Cardiac fibroblast (primary cell): ENCODE data around the gene TM7SF2.

Experiments used
- DNase-seq, 2 donors: peaks; one replicate each; pipeline versions ENCODE4 v3.0.0 to v3.0.0-alpha.2; 2010; ENCODE audit warnings: low read depth in 2 of 2
- H3K4me3 ChIP-seq, 2 donors: replicated peaks in 1 of 2; 1 replicate in 1 of 2; 2 replicates in 1 of 2; pipeline ENCODE4 v1.5.1; 2011; ENCODE audit warnings: low read depth in 2 of 2, low read length in 2 of 2, mild to moderate bottlenecking in 2 of 2, moderate library complexity in 1 of 2
- TF ChIP-seq, protein P1 (sequence below): IDR thresholded peaks from one replicate; pipeline ENCODE4 v1.5.1; 2011; ENCODE audit warnings: low read depth, mild to moderate bottlenecking, low read length, inconsistent platforms

The TM7SF2 gene

DNA sequence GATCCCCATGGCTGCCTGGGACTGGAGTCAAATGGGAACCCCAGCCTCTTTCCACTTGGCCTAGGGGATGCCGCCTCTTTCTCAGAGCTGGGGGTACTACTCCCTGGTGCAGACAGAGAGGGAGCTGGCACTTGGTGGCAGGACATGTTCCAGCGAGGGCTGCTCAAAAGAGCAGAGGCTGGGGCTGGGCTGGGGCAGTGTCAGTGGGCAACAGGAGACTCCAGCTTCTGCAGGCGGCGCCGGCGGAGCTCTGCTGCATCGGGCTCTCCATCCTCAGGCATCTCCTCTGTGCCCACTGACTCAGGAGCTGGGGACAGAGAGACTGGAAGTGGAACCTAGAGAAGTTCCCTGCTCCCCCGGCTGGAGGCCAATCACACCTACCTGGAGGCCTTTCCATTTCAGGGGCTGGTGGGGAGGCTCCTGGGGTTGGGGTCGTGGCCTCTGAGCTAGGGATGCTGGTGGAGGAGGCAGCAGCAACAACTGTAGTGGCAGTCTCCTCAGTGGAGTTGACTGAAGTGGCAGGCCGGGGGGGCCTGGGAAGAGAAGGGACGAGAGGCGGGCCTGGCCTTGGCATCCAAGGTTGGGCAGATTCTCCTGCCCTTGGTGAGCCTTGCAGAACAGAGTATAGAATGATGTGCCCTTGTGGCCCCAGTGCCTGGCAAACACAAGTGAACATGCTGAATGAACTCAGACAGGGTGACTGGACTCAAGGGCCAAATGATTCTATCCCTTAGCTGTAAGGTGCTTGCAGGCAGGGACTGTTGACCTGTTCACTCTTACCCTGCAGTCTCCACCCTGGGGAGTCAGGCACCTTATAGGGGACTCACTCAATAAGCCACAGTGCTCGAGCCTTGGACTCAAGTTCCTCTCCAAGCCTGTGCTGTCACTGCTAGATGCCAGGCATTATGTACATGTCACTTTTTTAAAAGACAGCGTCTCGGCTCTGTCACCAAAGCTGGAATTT, 16.8 kb downstream of the TM7SF2 start:
- no peak overlapping the region for H3K4me3 ChIP-seq
- TF ChIP-seq, protein P1, sequence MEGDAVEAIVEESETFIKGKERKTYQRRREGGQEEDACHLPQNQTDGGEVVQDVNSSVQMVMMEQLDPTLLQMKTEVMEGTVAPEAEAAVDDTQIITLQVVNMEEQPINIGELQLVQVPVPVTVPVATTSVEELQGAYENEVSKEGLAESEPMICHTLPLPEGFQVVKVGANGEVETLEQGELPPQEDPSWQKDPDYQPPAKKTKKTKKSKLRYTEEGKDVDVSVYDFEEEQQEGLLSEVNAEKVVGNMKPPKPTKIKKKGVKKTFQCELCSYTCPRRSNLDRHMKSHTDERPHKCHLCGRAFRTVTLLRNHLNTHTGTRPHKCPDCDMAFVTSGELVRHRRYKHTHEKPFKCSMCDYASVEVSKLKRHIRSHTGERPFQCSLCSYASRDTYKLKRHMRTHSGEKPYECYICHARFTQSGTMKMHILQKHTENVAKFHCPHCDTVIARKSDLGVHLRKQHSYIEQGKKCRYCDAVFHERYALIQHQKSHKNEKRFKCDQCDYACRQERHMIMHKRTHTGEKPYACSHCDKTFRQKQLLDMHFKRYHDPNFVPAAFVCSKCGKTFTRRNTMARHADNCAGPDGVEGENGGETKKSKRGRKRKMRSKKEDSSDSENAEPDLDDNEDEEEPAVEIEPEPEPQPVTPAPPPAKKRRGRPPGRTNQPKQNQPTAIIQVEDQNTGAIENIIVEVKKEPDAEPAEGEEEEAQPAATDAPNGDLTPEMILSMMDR = no peak
- no peak for DNase-seq

DNA sequence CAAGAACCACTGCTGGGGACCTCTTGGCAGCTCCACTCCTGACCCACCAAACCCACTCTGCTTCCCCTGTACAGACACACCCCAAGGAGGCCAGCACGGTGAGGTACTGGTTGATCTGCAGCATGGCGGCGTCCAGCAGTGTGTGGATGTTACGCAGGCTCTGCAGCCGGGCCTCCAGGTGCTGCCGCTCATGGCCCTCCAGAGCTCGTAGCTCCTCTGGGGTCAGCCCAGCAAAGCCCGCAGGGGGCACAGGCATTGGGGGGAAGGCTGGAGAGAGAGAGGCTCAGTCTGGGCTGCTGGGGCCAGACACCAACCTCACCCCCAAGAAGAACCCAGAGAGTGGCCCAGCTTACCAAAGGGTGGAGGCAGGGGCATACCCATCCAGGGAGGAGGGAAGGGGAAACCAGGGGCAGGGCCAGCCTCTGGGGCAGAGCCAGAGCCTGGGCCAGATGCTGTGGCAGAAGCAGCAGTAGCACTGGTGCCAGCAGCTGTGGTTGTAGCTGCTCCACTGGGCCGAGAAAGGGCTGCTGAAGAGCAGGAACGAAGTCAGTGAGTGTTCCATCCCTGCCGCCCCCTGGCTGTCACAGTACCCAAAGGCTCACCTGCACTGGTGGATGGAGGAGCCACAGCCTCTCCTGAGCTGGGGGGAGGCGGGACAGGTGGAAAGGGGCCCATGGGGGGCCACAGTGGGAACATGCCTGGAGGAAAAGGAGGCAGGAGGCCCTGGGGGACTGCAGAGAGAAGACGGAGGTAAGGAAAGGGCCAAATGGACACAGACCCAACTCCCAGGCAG, 18.2 kb downstream of the TM7SF2 start:
- TF ChIP-seq, protein P1 = no peak
- no peak overlapping the region for H3K4me3 ChIP-seq
- DNase-seq = no peak

DNA sequence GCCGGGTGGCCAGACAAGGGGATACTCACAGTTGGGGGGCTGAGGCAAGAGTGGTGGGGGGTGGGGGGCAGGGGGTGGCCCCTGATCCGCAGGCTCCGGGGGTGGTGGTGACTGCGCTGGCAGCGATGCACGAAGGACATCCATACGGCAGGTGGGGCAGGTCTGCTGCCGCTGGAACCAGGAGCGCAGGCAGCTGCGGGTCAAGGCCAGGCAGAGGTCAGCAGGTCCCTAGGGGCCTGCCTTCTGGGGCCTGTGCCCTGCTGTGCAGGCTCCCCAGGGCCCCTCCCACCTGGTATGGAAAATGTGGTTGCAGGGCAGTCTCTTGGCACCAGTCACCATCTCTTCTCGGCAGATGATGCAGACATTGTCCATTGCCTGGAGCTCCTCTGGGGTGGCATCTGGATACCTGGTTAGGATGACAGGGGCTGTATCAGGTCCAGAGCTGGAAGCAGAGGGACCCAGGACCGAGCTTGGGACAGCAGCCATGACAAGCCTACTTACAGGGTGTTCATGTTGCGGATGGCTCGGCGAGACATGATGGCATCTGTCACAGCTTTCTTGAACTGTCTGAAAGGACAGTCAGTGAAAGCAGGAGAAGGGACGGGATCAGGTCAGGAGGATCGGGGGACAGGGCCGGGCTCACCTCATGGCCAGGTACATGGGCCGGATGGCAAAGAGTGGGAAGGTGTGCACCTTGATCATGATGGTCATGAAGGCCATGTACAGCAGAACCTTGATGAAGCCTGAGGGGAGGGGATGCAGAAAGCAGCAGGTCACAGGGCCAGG, 19.2 kb downstream of the TM7SF2 start:
- TF ChIP-seq, protein P1 = no peak

DNA sequence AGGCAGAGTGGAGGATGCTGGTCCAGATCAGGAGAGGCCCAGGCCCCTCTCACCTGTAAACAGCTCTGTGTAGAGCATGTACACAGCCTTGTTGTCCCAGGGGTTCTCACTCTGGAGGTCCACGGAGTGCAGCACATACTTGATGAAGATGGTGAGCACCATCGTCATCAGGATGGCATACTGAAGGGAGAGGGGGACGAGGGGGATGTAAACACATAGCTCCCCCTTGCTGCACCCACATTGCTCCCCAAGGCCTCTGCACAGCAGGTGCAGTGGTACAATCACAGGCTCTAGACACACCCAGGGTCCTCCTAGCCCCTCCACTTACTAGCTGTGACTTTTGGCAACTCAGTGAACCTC, 19.7 kb downstream of the TM7SF2 start:
- no peak for DNase-seq
- TF ChIP-seq, protein P1 = no peak
- no peak overlapping the region for H3K4me3 ChIP-seq

More for the DNA sequence above, 19.2 kb downstream of the TM7SF2 start:
- H3K4me3 ChIP-seq = no peak overlapping the region
- DNase-seq = no peak

DNA sequence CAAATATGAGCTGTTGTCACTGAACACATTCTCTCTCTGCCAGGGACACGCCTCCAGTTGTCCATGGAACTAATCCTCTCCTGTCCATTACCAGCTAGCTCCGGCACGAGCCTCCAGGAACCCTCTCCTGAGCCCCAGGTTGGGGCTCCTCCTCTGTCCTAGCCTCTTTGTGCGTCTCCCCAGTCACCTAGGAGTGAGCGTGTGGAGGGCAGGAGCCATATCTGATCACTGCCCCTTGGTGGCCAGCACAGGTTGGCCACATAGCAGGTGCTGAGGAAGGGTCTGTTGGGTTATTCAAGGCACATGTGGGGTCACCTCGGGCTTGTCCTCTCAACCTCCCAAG, 20.2 kb downstream of the TM7SF2 start:
- DNase-seq = no peak
- no peak overlapping the region for H3K4me3 ChIP-seq

More for the DNA sequence above, 20.2 kb downstream of the TM7SF2 start:
- TF ChIP-seq, protein P1 = no peak
